Gastrocnemius medialis (tissue), 4 donors: ENCODE results near the gene RAB44.

ENCODE experiments used
- CTCF ChIP-seq, 5 experiments: fragments of 450-650 bp in 3 of 5; fragments of 200-600 bp in 2 of 5; sonication (generic) in 2 of 5; IDR thresholded peaks in 4 of 5; conservative IDR thresholded peaks in 1 of 5; 1 replicate in 4 of 5; 2 replicates in 1 of 5; pipeline ENCODE4 v1.5.1; 2016 to 2019; ENCODE audit warnings: antibody characterized with exemption in 5 of 5, mild to moderate bottlenecking in 3 of 5, moderate library complexity in 3 of 5
- POLR2A ChIP-seq, 2 donors: fragments of 450-650 bp; IDR thresholded peaks; one replicate each; pipeline ENCODE4 v1.6.1; 2017; ENCODE audit warnings: antibody characterized with exemption in 2 of 2, mild to moderate bottlenecking in 2 of 2, moderate library complexity in 2 of 2

DNA sequence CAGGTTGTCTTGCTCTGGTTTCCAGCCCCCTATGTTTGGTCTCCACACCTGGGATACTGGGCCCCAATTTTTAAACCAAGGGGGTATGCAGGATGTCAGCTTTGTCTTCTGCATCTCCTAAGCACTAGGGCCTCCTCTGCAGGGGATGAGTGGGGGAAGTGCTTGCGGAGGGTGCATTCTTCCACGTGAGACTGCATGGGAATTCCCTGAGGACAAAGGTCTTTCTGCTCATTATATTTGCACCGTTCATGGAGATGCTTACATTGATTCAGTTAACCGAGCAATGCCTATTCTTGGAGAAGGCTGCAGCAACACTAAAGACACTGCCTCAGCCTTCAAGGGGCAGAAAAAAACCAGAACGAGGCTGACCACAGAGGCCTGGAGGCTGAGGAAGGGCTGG lies 45.4 kb downstream of the RAB44 start:
- no peak for TF ChIP-seq POLR2A (IDR thresholded peaks at IDR 0.05)
- no peak for TF ChIP-seq CTCF (IDR thresholded peaks at IDR 0.05 in 4 of 5, conservative IDR thresholded peaks at IDR 0.05 in 1 of 5)
